Stimulated activated CD4-positive, alpha-beta T cell treated with anti-CD3 and anti-CD28 coated beads, Interleukin-2, amount 100 ng/mL, for 24 hours (primary cell): ENCODE measurements around the gene HSPB3.
"Not testable (repeated sequence)": the region's sequence is repeated elsewhere in the genome, so short reads cannot be mapped to it uniquely, and the experiment has no call there.

Experiments used
- DNase-seq, 2 donors: peaks; one replicate each; pipeline ENCODE4 v3.0.0-alpha.2; 2020

The HSPB3 gene

GRCh38 chr5:54455413-54456157 lies at the start of gene HSPB3:
Gene HSPB3 (plus strand): TSS chr5:54455699. CDS start chr5:54455790, 91 bp downstream.
- no peak for DNase-seq

DNA sequence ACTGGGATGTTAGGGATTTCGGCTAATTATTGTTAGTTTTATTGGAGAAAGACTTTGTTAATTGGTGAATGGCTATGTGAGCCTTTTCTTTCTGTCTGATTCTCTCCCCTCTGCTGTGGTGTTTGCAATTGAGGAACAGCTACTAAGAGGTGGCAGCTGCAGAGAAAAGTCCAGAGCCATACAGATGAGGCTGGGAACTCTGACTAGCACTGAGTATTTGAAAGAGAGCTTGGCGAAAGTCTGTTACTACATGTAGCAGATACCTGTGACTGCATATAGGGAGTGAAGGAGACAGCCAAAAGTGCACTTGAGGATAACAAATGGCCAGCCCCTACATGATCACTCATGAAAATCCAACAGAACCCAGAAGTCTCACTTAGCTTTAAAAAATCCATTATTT lies 44.3 kb upstream of the HSPB3 start:
- DNase-seq = no peak

GRCh38 chr5:54412913-54413312 lies 42.6 kb upstream of the HSPB3 start:
- DNase-seq = no peak

DNA sequence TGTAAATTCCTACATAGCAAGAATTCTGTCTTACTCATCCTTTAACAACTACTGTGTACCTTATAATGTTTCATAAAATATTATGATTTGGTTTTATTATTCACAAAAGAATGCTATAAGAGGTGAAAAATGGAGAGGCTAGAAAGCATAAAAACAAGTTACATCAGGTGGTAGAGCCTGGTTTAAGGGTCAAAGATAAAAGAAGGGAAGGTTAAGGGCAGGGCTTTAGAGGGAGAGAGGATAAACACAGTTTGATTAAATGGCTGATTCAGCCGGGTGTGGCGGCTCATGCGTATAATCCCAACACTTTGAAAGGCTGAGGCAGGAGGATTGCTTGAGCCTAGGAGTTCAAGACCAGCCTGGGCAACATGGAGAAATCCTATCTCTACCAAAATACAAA lies 40.4 kb upstream of the HSPB3 start:
- DNase-seq = no peak

GRCh38 chr5:54415896-54416601 lies 39.5 kb upstream of the HSPB3 start:
- no peak for DNase-seq

DNA sequence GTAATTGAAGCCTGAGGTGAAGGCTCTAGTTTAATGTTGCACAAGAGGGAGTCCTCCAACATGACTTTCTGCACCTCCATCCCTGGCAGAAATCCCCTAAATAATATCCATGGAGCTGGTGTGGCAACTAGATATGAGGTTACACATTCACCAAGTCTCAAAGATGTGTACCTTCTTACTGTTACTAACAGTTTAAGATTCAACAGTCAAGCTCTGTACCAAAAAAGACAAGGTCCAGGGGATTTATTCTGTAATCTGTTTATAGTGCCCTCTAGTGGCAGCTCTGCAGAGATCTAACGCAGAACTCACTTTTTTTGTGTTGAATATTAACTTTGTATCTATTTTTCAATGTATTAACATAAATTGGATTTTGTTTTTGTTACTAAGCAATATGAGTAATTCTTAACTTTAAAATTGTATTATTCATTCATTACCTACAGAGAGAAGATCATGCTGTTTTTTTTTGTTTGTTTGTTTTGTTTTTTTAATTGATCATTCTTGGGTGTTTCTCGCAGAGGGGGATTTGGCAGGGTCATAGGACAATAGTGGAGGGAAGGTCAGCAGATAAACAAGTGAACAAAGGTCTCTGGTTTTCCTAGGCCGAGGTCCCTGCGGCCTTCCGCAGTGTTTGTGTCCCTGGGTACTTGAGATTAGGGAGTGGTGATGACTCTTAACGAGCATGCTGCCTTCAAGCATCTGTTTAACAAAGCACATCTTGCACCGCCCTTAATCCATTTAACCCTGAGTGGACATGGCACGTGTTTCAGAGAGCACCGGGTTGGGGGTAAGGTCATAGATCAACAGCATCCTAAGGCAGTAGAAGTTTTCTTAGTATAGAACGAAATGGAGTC lies 35.7 kb upstream of the HSPB3 start:
- not testable (repeated sequence) for DNase-seq

- DNase-seq = not testable (repeated sequence)
These were observed 35.0 kb upstream of the HSPB3 start for GRCh38 chr5:54420511-54420910.

DNA sequence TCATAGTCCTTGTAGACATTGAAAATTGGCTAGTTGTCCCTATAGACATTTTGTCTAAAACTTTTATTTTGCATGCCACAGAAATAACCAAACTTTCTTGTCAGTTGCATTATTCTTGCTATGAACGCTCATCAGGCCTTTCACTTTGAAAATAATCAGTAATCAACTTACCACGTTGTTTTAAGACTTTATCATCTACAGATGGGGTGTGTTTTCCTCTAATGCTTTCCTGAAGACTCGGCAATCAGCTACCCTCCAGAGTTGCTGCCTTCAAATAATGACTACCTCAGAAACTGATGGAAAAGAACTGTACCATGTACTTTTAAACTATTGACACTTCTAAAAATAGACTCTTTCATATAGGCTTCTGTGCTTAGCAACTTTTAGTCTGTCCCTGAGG lies 33.5 kb upstream of the HSPB3 start:
- no peak for DNase-seq

DNA sequence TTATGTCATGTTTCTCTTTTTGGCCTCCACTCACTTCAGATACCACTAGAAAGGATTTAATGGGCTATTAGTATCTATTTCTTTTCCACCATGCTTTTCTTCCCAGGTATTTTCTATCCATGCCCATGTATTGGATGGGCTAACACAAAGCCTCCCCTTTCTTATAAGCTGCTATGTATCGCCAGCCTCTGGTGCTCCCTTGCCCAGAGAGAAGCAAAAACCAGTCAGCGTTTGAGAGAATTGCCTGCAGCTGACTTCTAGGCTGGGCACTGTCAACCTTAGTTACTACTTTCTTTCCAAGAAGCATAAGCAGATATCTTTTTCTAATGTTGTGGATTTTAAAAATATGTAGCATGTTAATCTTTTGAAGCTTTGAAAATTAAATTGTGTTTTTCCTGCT lies 30.2 kb upstream of the HSPB3 start:
- DNase-seq = no peak

DNA sequence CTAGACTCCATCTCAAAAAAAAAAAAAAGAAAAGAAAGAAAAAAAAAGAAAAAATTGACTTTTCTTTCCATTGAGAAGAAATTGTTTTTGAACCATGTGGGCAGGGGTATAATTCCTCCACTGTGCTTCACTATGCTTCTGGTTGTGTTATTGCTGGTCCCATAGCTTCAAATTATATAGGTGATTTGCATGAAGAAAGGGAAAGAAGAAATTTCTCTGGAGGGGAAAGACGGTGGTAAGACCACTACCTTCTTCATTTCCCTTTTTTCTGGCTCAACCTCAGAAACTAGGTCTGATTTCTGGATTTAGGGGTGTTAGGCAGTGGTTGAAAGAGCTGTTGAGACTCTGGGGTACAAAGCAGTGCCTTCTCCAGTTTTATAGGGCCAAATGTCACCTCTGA lies 29.3 kb upstream of the HSPB3 start:
- DNase-seq = no peak

DNA sequence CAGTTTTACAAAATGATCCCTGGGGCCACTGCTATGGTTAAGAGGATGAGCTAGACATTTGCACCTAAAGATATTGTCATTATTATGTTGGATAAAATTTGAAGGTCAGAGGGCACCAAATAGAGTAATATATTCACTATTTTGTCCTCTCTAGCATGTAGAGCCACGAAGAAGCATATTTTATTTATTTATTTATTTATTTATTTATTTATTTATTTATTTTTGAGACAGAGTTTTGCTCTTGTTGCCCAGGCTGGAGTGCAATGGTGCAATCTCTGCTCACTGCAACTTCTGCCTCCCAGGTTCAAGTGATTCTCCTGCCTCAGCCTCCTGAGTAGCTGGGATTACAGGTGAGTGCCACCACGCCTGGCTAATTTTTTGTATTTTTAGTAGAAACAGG lies 20.8 kb upstream of the HSPB3 start:
- not testable (repeated sequence) for DNase-seq

- DNase-seq = no peak
These were observed 16.7 kb upstream of the HSPB3 start for GRCh38 chr5:54438620-54439389.

- DNase-seq = no peak
These were observed 15.0 kb upstream of the HSPB3 start for GRCh38 chr5:54440456-54440893.

GRCh38 chr5:54442271-54442670 lies 13.2 kb upstream of the HSPB3 start:
- no peak for DNase-seq

GRCh38 chr5:54443270-54443669 lies 12.2 kb upstream of the HSPB3 start:
- no peak for DNase-seq

DNA sequence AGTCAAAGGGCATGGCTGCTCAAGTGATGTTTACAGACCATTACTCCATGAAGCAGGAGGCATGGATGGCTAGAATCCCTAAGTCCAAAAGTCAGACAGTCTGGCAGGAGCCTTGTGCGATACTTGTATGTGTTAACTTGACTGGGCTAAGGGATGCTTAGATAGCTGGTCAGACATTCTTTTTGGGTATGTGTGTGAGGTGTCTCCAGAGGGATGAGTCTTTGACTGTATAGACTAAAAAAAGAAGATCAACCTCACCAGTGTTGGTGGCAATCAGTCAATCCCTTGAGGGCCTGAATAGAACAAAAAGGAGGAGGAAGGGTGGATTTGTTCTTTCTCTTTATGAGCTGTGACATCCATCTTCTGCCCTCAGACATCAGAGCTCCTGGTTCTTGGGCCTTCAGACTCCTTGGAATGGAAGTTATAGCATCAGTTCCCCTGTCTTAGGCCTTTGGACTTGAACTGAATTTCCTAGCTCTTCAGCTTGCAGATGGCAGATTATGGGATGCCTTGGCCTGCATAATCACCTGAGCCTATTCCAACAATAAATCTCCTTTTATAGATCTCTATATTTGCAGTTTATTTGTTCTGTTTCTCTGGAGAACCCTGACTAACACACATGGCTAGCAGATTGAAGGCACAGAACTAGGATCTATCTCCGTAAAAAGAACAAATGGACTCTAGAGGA lies 9.7 kb upstream of the HSPB3 start:
- no peak for DNase-seq

- DNase-seq = no peak
These were observed 9.1 kb upstream of the HSPB3 start for GRCh38 chr5:54446379-54446732.

DNA sequence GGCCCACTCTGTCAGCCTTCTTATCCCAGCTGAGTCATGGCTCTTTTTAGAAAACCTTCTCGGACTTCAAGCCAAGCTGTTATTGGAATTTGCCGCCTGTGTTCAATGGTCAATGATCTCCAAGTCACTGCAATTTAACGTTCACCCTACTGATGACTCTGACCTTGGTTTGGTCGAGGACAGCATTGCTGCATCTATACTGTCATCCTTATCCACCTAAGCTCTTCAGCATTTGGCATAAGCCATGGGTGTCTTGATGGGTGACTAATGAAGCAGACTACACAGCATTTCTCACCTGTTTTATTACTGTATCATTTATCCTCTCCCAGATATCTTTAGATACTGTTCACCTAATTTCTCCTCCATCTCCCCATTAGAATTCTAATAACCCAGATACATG lies 5.6 kb upstream of the HSPB3 start:
- no peak for DNase-seq

DNA sequence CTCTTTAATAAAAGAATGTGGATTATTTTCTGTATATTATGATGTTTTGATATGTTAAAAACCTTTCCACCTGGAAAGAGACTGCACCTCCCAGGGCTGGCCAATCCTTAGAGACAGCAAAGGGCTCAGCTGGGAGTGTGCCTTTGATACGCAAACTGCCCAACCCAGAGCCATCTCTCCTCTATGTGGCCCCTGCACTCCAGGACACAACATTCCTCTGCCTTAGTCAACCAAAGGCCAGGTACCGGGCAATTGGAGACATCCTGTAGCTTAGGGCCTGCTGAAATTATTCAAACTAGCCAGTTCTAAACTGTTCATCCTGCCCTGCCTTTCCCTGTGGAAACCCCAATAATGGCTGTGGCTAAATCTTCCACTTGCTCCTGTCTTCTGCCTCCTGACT lies 5.0 kb upstream of the HSPB3 start:
- DNase-seq = no peak

- no peak for DNase-seq
These were observed 2.5 kb upstream of the HSPB3 start for GRCh38 chr5:54453046-54453445.

DNA sequence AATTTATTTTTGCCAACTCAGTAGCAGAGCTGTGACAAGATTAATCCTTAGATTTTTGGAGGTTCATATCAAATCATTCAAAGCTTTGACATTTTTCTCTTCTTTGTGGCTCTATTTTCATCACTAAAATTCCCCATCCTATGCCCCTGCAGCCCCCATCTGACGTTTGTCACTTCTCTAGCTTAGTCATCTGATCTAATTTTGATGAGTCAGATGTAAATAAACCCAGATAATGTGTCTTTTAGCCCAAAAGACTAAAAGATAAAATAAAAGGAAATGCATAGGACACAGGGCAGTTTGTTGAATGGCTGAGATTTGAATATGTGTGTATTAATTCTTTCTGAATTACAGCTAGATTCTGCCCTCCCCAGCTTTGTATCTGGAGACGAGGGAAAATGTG lies 897 bp upstream of the HSPB3 start:
- DNase-seq = no peak
